Gastroesophageal sphincter (tissue), 3 donors: ENCODE data around the gene ST8SIA3.

Experiments used
- POLR2A ChIP-seq, 2 donors: fragments of 450-650 bp; IDR thresholded peaks; one replicate each; pipeline ENCODE4 v1.6.1; 2017; ENCODE audit warnings: antibody characterized with exemption in 2 of 2, mild to moderate bottlenecking in 2 of 2, moderate library complexity in 1 of 2
- POLR2AphosphoS5 ChIP-seq: sonication (generic); formaldehyde crosslinking; IDR thresholded peaks from one replicate; pipeline ENCODE4 v1.6.1; 2017; ENCODE audit warnings: antibody characterized with exemption
- TF ChIP-seq, protein P1 (sequence below), 4 experiments: fragments of 200-600 bp in 2 of 4; fragments of 450-650 bp in 2 of 4; sonication (generic) in 1 of 4; IDR thresholded peaks; one replicate each; pipeline ENCODE4 v1.5.1; 2017 to 2019; ENCODE audit warnings: antibody characterized with exemption in 4 of 4, mild to moderate bottlenecking in 2 of 4, moderate library complexity in 2 of 4

DNA sequence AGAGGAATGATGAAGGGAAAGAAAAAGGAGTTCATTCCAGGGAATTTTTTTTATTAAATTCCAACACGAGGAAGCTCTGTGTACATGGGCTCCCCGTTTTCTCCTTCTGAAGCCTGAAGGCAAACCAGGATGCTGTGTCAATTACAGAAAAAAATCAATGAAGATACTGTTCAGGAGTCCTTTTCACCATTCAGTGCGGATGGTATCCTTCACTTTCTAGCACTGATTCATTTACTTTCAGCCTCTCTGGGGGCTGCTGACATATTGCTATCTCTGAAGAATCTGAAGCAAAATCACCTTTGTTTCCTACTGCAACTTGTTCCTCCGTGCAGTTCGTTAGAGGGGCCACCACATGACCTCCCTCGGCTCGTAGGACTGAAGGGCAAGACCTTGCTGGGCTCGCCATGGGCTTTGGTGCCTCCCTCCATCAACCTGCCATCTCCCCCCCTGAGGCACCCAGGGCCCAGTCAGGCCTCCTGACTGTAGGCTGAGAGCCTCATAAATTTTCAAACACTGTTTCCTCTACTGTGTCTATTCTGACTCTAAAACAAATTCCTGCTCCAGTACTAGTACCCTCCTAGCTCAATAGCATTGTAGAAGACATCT, 25.5 kb upstream of the ST8SIA3 start:
- TF ChIP-seq POLR2A (IDR thresholded peaks at IDR 0.05) (no peak), POLR2AphosphoS5 (no peak)
- TF ChIP-seq, protein P1, sequence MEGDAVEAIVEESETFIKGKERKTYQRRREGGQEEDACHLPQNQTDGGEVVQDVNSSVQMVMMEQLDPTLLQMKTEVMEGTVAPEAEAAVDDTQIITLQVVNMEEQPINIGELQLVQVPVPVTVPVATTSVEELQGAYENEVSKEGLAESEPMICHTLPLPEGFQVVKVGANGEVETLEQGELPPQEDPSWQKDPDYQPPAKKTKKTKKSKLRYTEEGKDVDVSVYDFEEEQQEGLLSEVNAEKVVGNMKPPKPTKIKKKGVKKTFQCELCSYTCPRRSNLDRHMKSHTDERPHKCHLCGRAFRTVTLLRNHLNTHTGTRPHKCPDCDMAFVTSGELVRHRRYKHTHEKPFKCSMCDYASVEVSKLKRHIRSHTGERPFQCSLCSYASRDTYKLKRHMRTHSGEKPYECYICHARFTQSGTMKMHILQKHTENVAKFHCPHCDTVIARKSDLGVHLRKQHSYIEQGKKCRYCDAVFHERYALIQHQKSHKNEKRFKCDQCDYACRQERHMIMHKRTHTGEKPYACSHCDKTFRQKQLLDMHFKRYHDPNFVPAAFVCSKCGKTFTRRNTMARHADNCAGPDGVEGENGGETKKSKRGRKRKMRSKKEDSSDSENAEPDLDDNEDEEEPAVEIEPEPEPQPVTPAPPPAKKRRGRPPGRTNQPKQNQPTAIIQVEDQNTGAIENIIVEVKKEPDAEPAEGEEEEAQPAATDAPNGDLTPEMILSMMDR (IDR thresholded peaks at IDR 0.05) = no peak
